Left lung (tissue), 10 donors: Measurements from ENCODE around the gene ABL1. TPM values are rescaled to one million over a fixed set of nuclear protein-coding genes. Genes with fewer than 3 reads are reported as not detected.

Experiments
- ATAC-seq: fragments of 200-7000 bp; cut with Tn5 transposase; one replicate; pipeline ENCODE4 v1.9.1; 2020; ENCODE audit warnings: moderate library complexity
- DNase-seq, 4 donors: peaks; one replicate each; pipeline ENCODE4 v3.0.0-alpha.2; 2013 to 2020
- H3K27ac ChIP-seq, 2 donors: fragments of 200-600 bp; sonication (generic) in 1 of 2; one replicate each; pipeline versions ENCODE4 v1.5.0 to v1.8.0; 2020 to 2021
- H3K27me3 ChIP-seq, 2 donors: fragments of 200-600 bp; sonication (generic) in 1 of 2; one replicate each; pipeline versions ENCODE4 v1.5.0 to v1.8.0; 2020 to 2021
- H3K36me3 ChIP-seq, 2 donors: fragments of 200-600 bp; sonication (generic) in 1 of 2; one replicate each; pipeline versions ENCODE4 v1.5.0 to v1.8.0; 2020 to 2021
- H3K4me1 ChIP-seq, 2 donors: fragments of 200-600 bp; one replicate each; pipeline ENCODE4 v1.8.0; 2021
- H3K4me3 ChIP-seq, 2 donors: fragments of 200-600 bp; sonication (generic) in 1 of 2; one replicate each; pipeline versions ENCODE4 v1.5.0 to v1.8.0; 2020 to 2021; ENCODE audit warnings: mild to moderate bottlenecking in 1 of 2
- H3K9me3 ChIP-seq, 2 donors: fragments of 200-600 bp; sonication (generic) in 1 of 2; one replicate each; pipeline versions ENCODE4 v1.5.0 to v1.8.0; 2020 to 2021
- intact Hi-C, 2 donors: fragments of 100-400 bp; cut with DNase I; formaldehyde crosslinking; loops; one replicate each; pipeline versions ENCODE4 v1.11.2 to v1.14.2; 2022
- polyA plus RNA-seq, 6 donors: library from polyadenylated mRNA; unstranded; fragments of 120-200 nt; gene quantifications; one replicate each; pipeline ENCODE4 v1.2.1, GENCODE V29; 2013; ENCODE audit not compliant: insufficient read length in 6 of 6
- total RNA-seq, 2 donors: library from RNA; stranded (reverse); fragmentation: NEBNext Ultra II Directional; extraction: Animal tissue kit (Norgen Biotek cat#: 25700); gene quantifications; one replicate each; pipeline ENCODE4 v1.2.1, GENCODE V29; 2021
- TF ChIP-seq, protein P1 (sequence below), 2 donors: fragments of 200-600 bp; sonication (generic) in 1 of 2; IDR thresholded peaks; one replicate each; pipeline versions ENCODE4 v1.5.0 to v1.8.0; 2021; ENCODE audit warnings: antibody characterized with exemption in 2 of 2
- donor health status: DM: no; HTN: yes; CAD: no.
- donor health status: DM: no; HTN: no; CAD: no.

The ABL1 gene
- total and polyA plus RNA-seq, 8 donors, result 55.6 to 83.3 (median 72.4) TPM

DNA sequence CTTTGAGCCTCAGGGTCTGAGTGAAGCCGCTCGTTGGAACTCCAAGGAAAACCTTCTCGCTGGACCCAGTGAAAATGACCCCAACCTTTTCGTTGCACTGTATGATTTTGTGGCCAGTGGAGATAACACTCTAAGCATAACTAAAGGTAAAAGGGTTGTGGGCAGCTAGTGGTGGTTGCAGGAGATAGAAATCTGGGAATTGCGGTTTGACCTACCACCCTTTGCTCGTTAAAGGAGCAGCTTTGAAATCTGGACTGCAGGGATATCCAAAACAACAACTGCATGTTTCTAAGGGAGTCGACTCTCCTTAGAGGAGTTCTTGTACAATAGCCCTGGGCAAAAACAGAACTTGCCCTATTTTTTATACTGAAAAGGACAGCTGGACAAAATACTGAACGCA lies 19.0 kb downstream of the ABL1 start:
- no peaks in the 10 kb centered on the region for H3K9me3 ChIP-seq

DNA sequence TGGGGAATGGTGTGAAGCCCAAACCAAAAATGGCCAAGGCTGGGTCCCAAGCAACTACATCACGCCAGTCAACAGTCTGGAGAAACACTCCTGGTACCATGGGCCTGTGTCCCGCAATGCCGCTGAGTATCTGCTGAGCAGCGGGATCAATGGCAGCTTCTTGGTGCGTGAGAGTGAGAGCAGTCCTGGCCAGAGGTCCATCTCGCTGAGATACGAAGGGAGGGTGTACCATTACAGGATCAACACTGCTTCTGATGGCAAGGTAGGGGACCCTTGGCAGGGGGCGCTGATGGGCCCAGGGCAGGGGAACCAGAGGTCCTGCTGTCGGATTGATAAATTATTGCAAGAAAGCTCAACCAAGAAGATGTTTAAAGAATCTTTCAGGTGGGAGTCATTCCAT lies 19.8 kb downstream of the ABL1 start:
- TF ChIP-seq, protein P1, sequence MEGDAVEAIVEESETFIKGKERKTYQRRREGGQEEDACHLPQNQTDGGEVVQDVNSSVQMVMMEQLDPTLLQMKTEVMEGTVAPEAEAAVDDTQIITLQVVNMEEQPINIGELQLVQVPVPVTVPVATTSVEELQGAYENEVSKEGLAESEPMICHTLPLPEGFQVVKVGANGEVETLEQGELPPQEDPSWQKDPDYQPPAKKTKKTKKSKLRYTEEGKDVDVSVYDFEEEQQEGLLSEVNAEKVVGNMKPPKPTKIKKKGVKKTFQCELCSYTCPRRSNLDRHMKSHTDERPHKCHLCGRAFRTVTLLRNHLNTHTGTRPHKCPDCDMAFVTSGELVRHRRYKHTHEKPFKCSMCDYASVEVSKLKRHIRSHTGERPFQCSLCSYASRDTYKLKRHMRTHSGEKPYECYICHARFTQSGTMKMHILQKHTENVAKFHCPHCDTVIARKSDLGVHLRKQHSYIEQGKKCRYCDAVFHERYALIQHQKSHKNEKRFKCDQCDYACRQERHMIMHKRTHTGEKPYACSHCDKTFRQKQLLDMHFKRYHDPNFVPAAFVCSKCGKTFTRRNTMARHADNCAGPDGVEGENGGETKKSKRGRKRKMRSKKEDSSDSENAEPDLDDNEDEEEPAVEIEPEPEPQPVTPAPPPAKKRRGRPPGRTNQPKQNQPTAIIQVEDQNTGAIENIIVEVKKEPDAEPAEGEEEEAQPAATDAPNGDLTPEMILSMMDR (IDR thresholded peaks at IDR 0.05), result no peak
- H3K36me3 ChIP-seq, result peaks cover 0 to 30% of the 10 kb centered on the region in 2 donors
- no peaks in the 10 kb centered on the region for H3K4me1 ChIP-seq
- H3K27ac ChIP-seq, result no peak overlapping the region
- no peaks in the 10 kb centered on the region for H3K27me3 ChIP-seq
- no peak overlapping the region for H3K4me3 ChIP-seq
- intact Hi-C loops, result no loop called here
- ATAC-seq (no peak), DNase-seq (no peak)
- H3K9me3 ChIP-seq, result no peaks in the 10 kb centered on the region

More for the DNA sequence above, 19.0 kb downstream of the ABL1 start:
- no peak for DNase-seq
- TF ChIP-seq, protein P1 (IDR thresholded peaks at IDR 0.05), result no peak
- Histone ChIP-seq H3K36me3 (peaks cover 0 to 28% of the 10 kb centered on the region in 2 donors), H3K27ac (no peak overlapping the region), H3K27me3 (no peaks in the 10 kb centered on the region), H3K4me1 (no peaks in the 10 kb centered on the region), H3K4me3 (no peak overlapping the region)
- no peak for ATAC-seq
- intact Hi-C loops, result no loop called here

DNA sequence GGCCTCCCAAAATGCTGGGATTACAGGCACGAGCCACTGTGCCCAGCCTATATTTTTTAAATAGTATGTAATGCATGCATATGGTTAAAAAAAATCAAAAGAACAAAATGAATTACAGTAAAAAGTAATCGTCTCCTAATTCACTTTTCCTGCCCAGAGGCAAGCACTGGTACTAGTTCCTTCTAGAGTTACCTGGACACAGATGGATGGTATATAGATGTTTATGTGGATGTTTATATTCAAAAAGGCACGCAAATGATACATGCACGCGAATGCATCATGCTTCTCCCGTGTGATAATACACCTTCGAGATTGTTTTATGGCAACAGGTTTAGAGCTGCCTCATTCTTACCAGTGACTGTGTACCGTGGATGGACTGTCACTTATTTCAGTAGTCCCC lies 21.4 kb downstream of the ABL1 start:
- TF ChIP-seq, protein P1 (IDR thresholded peaks at IDR 0.05), result no peak
- Histone ChIP-seq H3K36me3 (peaks cover 0 to 38% of the 10 kb centered on the region in 2 donors), H3K4me3 (no peak overlapping the region), H3K9me3 (no peaks in the 10 kb centered on the region), H3K27me3 (no peaks in the 10 kb centered on the region), H3K4me1 (peaks cover 5 to 12% of the 10 kb centered on the region in 2 donors), H3K27ac (no peak overlapping the region)
- no peak for ATAC-seq
- DNase-seq, result no peak
- intact Hi-C loops, result no loop called here

DNA sequence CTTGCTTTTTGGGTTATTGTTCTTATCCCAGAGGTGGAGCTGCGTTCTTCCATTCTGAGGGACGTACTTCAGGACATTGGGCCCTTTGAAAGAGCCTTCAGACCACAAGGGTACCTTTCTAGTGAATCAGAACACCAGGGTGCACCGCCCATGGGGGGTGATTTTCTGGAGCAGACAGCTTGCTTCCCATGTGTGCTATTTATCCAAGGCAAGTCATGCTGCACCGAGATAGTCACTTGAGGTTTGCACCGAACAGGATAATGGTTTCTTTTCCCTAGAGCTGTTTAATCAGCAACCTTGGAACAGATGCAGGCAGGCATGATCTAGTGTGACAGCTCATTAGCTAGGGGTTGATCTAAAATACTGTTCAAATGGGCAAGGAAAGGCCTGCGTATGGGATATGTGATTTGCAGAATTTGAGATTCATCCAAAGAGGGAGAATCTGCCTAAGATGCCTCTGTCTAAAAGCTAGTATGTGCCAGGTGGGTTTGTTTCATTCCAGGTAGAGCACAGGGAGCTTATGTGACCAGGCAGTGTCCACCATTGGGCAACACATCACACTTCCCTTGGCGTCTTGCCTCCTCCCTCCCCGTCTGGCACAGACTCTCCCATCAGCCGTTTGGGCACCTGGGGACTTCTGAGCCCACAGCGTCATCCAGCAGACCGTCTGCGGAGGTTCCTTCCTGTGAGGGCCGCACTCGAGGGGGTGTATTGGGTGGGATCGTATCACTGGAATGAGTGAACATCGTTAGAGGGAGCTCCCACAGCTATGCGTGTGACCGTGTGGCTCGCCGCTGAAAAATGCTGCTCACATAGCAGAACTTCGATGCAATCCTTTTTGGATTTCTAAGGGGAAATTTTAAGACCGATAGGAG lies 23.0 kb downstream of the ABL1 start:
- Histone ChIP-seq H3K9me3 (no peaks in the 10 kb centered on the region), H3K36me3 (peaks cover 0 to 46% of the 10 kb centered on the region in 2 donors), H3K27me3 (no peaks in the 10 kb centered on the region), H3K4me1 (peaks cover 5 to 18% of the 10 kb centered on the region in 2 donors), H3K4me3 (no peak overlapping the region), H3K27ac (no peak overlapping the region)
- DNase-seq (no peak), ATAC-seq (no peak)
- intact Hi-C loops, result no loop called here
- TF ChIP-seq, protein P1 (IDR thresholded peaks at IDR 0.05), result no peak
